Stomach (tissue), 9 donors: ENCODE measurements around the gene RUNX1. TPM values are rescaled to one million over a fixed set of nuclear protein-coding genes. Genes with fewer than 3 reads are reported as not detected.

ENCODE experiments used
- DNase-seq, 2 donors: peaks; one replicate each; pipeline versions ENCODE4 v3.0.0 to v3.0.0-alpha.2; 2013 to 2019
- H3K27ac ChIP-seq, 5 donors: fragments of 200-600 bp in 4 of 5; sonication (generic) in 4 of 5; one replicate each; pipeline ENCODE4 v1.5.1; 2013 to 2019; ENCODE audit warnings: mild to moderate bottlenecking in 1 of 5, moderate library complexity in 1 of 5
- H3K27me3 ChIP-seq, 3 donors: fragments of 200-600 bp; sonication (generic); one replicate each; pipeline ENCODE4 v1.5.1; 2017 to 2019; ENCODE audit warnings: mixed run types in 1 of 3
- H3K36me3 ChIP-seq, 4 donors: fragments of 200-600 bp; sonication (generic); 1 replicate in 3 of 4; 2 replicates in 1 of 4; pipeline ENCODE4 v1.5.1; 2016 to 2019
- H3K4me1 ChIP-seq, 4 donors: fragments of 200-600 bp; sonication (generic); one replicate each; pipeline ENCODE4 v1.5.1; 2016 to 2019
- H3K4me3 ChIP-seq, 4 donors: fragments of 200-600 bp; sonication (generic) in 3 of 4; one replicate each; pipeline ENCODE4 v1.5.1; 2016 to 2019; ENCODE audit warnings: mild to moderate bottlenecking in 1 of 4
- H3K9me3 ChIP-seq, 4 donors: fragments of 200-600 bp; sonication (generic); one replicate each; pipeline ENCODE4 v1.5.1; 2016 to 2019
- CTCF ChIP-seq, 7 experiments: fragments of 450-650 bp in 4 of 7; fragments of 200-600 bp in 3 of 7; sonication (generic) in 3 of 7; IDR thresholded peaks; one replicate each; pipeline ENCODE4 v1.5.1; 2016 to 2019; ENCODE audit warnings: antibody characterized with exemption in 7 of 7, control low read depth in 2 of 7, mild to moderate bottlenecking in 1 of 7
- EP300 ChIP-seq: sonication (generic); formaldehyde crosslinking; IDR thresholded peaks from one replicate; pipeline ENCODE4 v1.6.1; 2017; ENCODE audit warnings: antibody characterized with exemption
- POLR2A ChIP-seq, 4 donors: fragments of 450-650 bp; IDR thresholded peaks; one replicate each; pipeline ENCODE4 v1.6.1; 2016; ENCODE audit warnings: antibody characterized with exemption in 4 of 4, control low read depth in 2 of 4, mild to moderate bottlenecking in 1 of 4, moderate library complexity in 1 of 4
- POLR2AphosphoS5 ChIP-seq, 3 donors: sonication (generic); formaldehyde crosslinking; IDR thresholded peaks; one replicate each; pipeline ENCODE4 v1.6.1; 2016; ENCODE audit warnings: antibody characterized with exemption in 3 of 3
- WGBS, 5 donors: extraction: QIAGEN DNeasy Blood & Tissue Kit in 3 of 5; methylation state at CpG; one replicate each; pipeline versions ENCODE4 v1.1.5 to v1.1.7; 2013 to 2018; 5-methylcytosine and 5-hydroxymethylcytosine counted together
- intact Hi-C: fragments of 100-400 bp; cut with DNase I; formaldehyde crosslinking; loops from one replicate; pipeline ENCODE4 v1.15.1; 2023; ENCODE audit warnings: low total_unique reads
- polyA plus RNA-seq, 3 donors: library from polyadenylated mRNA; stranded (reverse); fragments of 200-250 nt; gene quantifications; one replicate each; pipeline ENCODE4 v1.2.3, GENCODE V29; 2013
- total RNA-seq, 5 donors: library from RNA; depleted of rRNA; stranded (reverse); fragments of >200 nt; gene quantifications; one replicate each; pipeline versions ENCODE4 v1.1.0 to v1.2.3, GENCODE V29; 2014 to 2016
- donor health status: healthy with polysubstance abuse.
- donor health status: Bipolar disorder and iron deficiency.
- donor health status: healthy.

Gene RUNX1
- total and polyA plus RNA-seq, 8 donors: 8.0 to 213 (median 40.0) TPM

- Histone ChIP-seq H3K27ac (no peak overlapping the region), H3K4me3 (no peak overlapping the region), H3K4me1 (peaks cover 15 to 47% (median 26%) of the 10 kb centered on the region in 4 donors), H3K9me3 (no peaks in the 10 kb centered on the region), H3K27me3 (no peaks in the 10 kb centered on the region), H3K36me3 (no peaks in the 10 kb centered on the region)
- WGBS, 5 donors: 84 to 93% (median 91%) methylated on average over 6 of the region's 6 CpGs
- TF ChIP-seq POLR2AphosphoS5 (IDR thresholded peaks at IDR 0.05) (no peak), EP300 (no peak), CTCF (IDR thresholded peaks at IDR 0.05) (no peak)
- no peak for DNase-seq
- intact Hi-C loops: no loop called here
Measured at GRCh38 chr21:35017256-35017655, 31.8 kb downstream of the RUNX1 start.

DNA sequence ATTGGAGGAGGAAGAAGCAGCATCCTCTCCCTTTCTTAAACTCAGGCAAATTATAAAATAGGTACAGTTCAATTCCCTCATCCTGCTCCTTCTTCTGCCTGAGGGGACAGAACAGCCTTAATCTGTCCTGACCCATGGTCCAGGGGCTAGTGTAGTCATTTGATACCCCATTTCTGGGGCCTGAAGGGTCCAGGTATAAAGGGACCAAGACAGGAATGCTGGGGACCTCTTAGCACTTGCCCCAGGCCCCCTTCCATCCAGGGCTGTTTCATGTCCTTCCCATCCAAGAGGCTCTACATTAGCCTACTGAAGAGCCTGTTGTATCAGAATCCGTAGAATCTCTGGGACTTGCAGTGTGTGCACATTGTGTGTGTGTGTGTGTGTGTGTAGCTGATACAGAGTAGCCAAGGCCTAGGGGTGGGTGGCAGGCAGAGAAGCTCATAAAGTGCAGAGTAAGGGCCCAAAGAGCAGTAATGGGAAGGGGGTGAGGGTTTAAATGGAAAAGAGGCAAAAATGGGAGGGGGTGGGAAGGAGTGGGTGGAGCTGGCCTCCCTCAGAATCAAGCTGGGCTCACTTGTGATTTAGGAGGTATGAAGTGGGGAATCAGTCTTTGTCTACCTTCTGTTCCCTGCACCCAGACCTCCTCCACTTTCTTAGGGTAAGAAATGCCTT, 32.4 kb downstream of the RUNX1 start:
- TF ChIP-seq POLR2AphosphoS5 (IDR thresholded peaks at IDR 0.05): no peak
- TF ChIP-seq POLR2A (IDR thresholded peaks at IDR 0.05): no peak
- no peak for TF ChIP-seq EP300
- TF ChIP-seq CTCF (IDR thresholded peaks at IDR 0.05): no peak
- Histone ChIP-seq H3K27ac (no peak overlapping the region), H3K4me3 (no peak overlapping the region), H3K4me1 (peaks cover 13 to 41% (median 22%) of the 10 kb centered on the region in 4 donors), H3K9me3 (no peaks in the 10 kb centered on the region), H3K27me3 (no peaks in the 10 kb centered on the region), H3K36me3 (no peaks in the 10 kb centered on the region)
- intact Hi-C loops: no loop called here
- 80 to 100% (median 92%) methylated on average over 1 of the region's 1 CpG for WGBS, 5 donors
- no peak for DNase-seq

GRCh38 chr21:35016071-35016470, 33.0 kb downstream of the RUNX1 start:
- intact Hi-C loops: no loop called here
- no peak for TF ChIP-seq POLR2A (IDR thresholded peaks at IDR 0.05)
- peaks cover 10 to 35% (median 19%) of the 10 kb centered on the region in 4 donors for H3K4me1 ChIP-seq
- H3K4me3 ChIP-seq: no peak overlapping the region
- no peak overlapping the region for H3K27ac ChIP-seq
- no peaks in the 10 kb centered on the region for H3K36me3 ChIP-seq
- no peak for DNase-seq
- no peaks in the 10 kb centered on the region for H3K27me3 ChIP-seq
- H3K9me3 ChIP-seq: no peaks in the 10 kb centered on the region
- WGBS, 5 donors: 92 to 96% (median 95%) methylated on average over 4 of the region's 4 CpGs

- no peak for DNase-seq
- Histone ChIP-seq H3K27ac (no peak overlapping the region), H3K27me3 (no peaks in the 10 kb centered on the region), H3K9me3 (no peaks in the 10 kb centered on the region), H3K36me3 (no peaks in the 10 kb centered on the region), H3K4me1 (peaks cover 10 to 30% (median 16%) of the 10 kb centered on the region in 4 donors), H3K4me3 (no peak overlapping the region)
- TF ChIP-seq EP300: no peak
- TF ChIP-seq POLR2AphosphoS5 (IDR thresholded peaks at IDR 0.05): no peak
- TF ChIP-seq POLR2A (IDR thresholded peaks at IDR 0.05): no peak
- no peak for TF ChIP-seq CTCF (IDR thresholded peaks at IDR 0.05)
- intact Hi-C loops: no loop called here
- 90 to 94% (median 93%) methylated on average over 5 of the region's 5 CpGs for WGBS, 5 donors
Measured at GRCh38 chr21:35015435-35016024, 33.6 kb downstream of the RUNX1 start.
